Measurements from ENCODE around the gene PNMA1. TPM values are rescaled to one million over a fixed set of nuclear protein-coding genes. Genes with fewer than 3 reads are reported as not detected.

The PNMA1 gene
- total and polyA plus RNA-seq, 9 of the 15 experiments (the other 6 are each of a cell fraction or from before 2014, with no cell fraction given) = 1.7 to 26.4 (median 8.7) TPM

DNA sequence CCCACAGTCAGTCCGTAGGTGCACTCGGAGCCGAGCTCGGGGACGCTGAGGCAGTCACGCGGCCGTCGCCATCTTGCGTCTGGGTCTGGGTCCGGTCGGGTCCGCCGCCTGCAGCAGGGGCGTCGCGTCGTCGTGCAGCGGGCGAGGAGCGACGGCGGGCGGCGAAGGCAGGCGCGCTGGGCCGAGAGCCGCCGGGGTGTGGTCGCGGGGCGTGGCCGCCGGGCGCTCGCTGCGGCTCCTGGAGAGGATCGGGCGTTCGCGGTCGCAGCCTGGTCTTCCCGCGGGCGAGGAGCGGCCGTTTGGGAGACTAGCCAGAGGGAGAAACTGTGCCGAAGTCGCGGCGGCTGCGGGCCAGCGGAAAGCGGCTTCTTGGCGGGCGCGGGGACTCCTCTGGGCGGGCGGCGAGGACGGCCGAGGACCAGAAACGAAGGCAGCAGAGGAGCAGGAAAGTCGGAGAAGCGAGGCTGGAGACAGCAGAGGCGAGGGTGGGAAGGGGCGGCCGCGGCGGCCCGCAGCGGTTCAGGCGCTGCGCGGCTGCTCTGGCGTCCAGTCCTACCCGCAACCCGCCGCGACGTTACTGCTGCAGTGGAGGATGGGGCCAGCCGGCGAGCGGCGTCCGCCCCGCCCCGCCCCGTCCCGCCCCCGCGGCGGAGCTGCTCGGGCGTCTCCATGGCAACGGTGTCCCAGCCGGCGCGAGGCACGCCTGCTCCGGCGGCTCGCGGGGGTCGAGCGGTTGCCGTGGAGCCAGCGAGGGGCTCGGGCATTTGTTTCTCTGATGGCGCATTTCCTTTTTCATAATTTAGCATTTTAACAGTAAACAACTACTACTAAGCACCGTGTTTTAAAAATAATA lies at the start of gene PNMA1 (continued):
- TF ChIP-seq, protein P1, sequence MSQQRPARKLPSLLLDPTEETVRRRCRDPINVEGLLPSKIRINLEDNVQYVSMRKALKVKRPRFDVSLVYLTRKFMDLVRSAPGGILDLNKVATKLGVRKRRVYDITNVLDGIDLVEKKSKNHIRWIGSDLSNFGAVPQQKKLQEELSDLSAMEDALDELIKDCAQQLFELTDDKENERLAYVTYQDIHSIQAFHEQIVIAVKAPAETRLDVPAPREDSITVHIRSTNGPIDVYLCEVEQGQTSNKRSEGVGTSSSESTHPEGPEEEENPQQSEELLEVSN (IDR thresholded peaks at IDR 0.05; ENCODE audit: borderline replicate concordance in 1 of 2, extremely low read depth in 1 of 2, insufficient read depth in 1 of 2, insufficient read length in 1 of 2, low read depth in 1 of 2, low read length in 1 of 2, poor library complexity in 1 of 2, severe bottlenecking in 1 of 2) = peak; percentile 84 to 87
- TF ChIP-seq ESRRB (CRISPR knock-in tag; IDR thresholded peaks at IDR 0.05; ENCODE audit: borderline replicate concordance) (no peak), MAFG (tag; conservative IDR thresholded peaks at IDR 0.05) (no peak), RAD51 (IDR thresholded peaks at IDR 0.05; ENCODE audit: borderline replicate concordance, low read depth) (no peak), ZBTB8A (IDR thresholded peaks at IDR 0.05; ENCODE audit: partially characterized antibody) (no peak), CREM (IDR thresholded peaks at IDR 0.05; ENCODE audit: low read depth) (peak; percentile 77), COPS2 (conservative IDR thresholded peaks at IDR 0.05) (no peak), GTF2E2 (tag; IDR thresholded peaks at IDR 0.05) (peak; percentile 52; the same call in 1 of the 2 replicates), EZH2 (IDR thresholded peaks at IDR 0.05; ENCODE audit: borderline replicate concordance, low read depth, low read length) (no peak), ZNF644 (tag; IDR thresholded peaks at IDR 0.05; ENCODE audit: low read depth) (no peak), ZNF707 (CRISPR knock-in tag; conservative IDR thresholded peaks at IDR 0.05) (no peak)
- TF ChIP-seq, protein P2, sequence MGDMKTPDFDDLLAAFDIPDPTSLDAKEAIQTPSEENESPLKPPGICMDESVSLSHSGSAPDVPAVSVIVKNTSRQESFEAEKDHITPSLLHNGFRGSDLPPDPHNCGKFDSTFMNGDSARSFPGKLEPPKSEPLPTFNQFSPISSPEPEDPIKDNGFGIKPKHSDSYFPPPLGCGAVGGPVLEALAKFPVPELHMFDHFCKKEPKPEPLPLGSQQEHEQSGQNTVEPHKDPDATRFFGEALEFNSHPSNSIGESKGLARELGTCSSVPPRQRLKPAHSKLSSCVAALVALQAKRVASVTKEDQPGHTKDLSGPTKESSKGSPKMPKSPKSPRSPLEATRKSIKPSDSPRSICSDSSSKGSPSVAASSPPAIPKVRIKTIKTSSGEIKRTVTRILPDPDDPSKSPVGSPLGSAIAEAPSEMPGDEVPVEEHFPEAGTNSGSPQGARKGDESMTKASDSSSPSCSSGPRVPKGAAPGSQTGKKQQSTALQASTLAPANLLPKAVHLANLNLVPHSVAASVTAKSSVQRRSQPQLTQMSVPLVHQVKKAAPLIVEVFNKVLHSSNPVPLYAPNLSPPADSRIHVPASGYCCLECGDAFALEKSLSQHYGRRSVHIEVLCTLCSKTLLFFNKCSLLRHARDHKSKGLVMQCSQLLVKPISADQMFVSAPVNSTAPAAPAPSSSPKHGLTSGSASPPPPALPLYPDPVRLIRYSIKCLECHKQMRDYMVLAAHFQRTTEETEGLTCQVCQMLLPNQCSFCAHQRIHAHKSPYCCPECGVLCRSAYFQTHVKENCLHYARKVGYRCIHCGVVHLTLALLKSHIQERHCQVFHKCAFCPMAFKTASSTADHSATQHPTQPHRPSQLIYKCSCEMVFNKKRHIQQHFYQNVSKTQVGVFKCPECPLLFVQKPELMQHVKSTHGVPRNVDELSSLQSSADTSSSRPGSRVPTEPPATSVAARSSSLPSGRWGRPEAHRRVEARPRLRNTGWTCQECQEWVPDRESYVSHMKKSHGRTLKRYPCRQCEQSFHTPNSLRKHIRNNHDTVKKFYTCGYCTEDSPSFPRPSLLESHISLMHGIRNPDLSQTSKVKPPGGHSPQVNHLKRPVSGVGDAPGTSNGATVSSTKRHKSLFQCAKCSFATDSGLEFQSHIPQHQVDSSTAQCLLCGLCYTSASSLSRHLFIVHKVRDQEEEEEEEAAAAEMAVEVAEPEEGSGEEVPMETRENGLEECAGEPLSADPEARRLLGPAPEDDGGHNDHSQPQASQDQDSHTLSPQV (IDR thresholded peaks at IDR 0.05) = peak; percentile 74
- TF ChIP-seq, protein P3, sequence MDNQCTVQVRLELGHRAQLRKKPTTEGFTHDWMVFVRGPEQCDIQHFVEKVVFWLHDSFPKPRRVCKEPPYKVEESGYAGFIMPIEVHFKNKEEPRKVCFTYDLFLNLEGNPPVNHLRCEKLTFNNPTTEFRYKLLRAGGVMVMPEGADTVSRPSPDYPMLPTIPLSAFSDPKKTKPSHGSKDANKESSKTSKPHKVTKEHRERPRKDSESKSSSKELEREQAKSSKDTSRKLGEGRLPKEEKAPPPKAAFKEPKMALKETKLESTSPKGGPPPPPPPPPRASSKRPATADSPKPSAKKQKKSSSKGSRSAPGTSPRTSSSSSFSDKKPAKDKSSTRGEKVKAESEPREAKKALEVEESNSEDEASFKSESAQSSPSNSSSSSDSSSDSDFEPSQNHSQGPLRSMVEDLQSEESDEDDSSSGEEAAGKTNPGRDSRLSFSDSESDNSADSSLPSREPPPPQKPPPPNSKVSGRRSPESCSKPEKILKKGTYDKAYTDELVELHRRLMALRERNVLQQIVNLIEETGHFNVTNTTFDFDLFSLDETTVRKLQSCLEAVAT (IDR thresholded peaks at IDR 0.05) = 0 out of 4 replicates have a peak, but pooled peaks of 1 of the 2 experiments have one; percentile 47
